Loucy (cell line): ENCODE measurements around the gene LGR5.

Experiments
- EZH2phosphoT487 ChIP-seq: fragments of 200-600 bp; IDR thresholded peaks from 2 replicates; pipeline ENCODE4 v1.6.1; 2018; ENCODE audit warnings: antibody characterized with exemption, mild to moderate bottlenecking, moderate library complexity, borderline replicate concordance
- TF ChIP-seq, protein P1 (sequence below): fragments of 200-600 bp; sonication (generic); conservative IDR thresholded peaks from 2 replicates; pipeline ENCODE4 v1.5.1; 2014; ENCODE audit warnings: mild to moderate bottlenecking, antibody characterized with exemption, low read length

DNA sequence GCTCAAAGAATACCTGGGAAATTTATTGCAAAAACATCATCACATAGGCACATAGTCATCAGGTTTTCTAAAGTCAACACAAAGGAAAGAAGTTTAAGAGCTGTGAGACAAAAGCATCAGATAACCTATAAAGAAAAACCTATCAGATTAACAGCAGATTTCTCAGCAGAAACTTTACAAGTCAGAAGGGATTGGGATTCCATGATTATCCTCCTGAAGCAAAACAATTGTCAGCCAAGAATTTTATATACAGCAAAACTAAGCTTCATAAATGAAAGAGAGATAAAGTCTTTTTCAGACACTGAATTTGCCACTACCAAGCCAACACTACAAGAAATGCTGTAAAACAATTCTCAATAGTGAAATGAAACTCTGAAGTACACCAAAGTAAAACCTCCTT lies 28.8 kb upstream of the LGR5 start:
- TF ChIP-seq, protein P1, sequence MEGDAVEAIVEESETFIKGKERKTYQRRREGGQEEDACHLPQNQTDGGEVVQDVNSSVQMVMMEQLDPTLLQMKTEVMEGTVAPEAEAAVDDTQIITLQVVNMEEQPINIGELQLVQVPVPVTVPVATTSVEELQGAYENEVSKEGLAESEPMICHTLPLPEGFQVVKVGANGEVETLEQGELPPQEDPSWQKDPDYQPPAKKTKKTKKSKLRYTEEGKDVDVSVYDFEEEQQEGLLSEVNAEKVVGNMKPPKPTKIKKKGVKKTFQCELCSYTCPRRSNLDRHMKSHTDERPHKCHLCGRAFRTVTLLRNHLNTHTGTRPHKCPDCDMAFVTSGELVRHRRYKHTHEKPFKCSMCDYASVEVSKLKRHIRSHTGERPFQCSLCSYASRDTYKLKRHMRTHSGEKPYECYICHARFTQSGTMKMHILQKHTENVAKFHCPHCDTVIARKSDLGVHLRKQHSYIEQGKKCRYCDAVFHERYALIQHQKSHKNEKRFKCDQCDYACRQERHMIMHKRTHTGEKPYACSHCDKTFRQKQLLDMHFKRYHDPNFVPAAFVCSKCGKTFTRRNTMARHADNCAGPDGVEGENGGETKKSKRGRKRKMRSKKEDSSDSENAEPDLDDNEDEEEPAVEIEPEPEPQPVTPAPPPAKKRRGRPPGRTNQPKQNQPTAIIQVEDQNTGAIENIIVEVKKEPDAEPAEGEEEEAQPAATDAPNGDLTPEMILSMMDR: no peak
- TF ChIP-seq EZH2phosphoT487: no peak
